GM12801 (cell line): ENCODE measurements around the gene GCNT3.

Source experiments
- CTCF ChIP-seq: IDR thresholded peaks from one replicate; pipeline ENCODE4 v1.5.1; 2011; ENCODE audit warnings: control low read depth; ENCODE audit not compliant: insufficient read length; ENCODE audit errors: extremely low read depth

GCNT3 gene

GRCh38 chr15:59654046-59654445, 42.5 kb downstream of the GCNT3 start:
- TF ChIP-seq CTCF = no peak

GRCh38 chr15:59656897-59657634, 45.5 kb downstream of the GCNT3 start, which contains the start of gene GTF2A2:
GTF2A2 (minus strand) TSS chr15:59657515; CDS start chr15:59652277, 5,238 bp downstream.
- no peak for TF ChIP-seq CTCF

DNA sequence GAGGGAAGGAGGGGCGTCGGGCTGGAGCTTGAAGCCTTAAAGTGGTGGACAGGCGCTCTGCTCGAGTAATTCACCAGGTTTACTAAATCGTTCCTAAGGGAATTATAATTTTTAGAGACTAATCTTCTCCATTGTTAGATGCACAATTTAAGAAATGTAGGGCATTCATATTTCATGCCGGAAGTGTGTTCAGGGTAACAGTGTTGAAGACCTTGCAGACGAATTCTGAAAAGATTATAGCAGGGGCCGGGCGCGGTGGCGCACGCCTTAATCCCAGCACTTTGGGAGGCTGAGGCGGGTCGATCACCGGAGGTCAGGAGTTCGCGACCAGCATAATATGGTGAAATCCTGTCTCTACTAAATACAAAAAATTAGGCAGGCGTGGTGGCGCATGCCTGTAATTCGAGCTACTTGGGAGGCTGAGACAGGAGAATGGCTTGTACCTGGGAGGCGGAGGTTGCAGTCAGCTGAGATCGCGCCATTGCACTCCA, 46.1 kb downstream of the GCNT3 start:
- no peak for TF ChIP-seq CTCF

GRCh38 chr15:59659366-59659765, 47.8 kb downstream of the GCNT3 start:
- no peak for TF ChIP-seq CTCF

DNA sequence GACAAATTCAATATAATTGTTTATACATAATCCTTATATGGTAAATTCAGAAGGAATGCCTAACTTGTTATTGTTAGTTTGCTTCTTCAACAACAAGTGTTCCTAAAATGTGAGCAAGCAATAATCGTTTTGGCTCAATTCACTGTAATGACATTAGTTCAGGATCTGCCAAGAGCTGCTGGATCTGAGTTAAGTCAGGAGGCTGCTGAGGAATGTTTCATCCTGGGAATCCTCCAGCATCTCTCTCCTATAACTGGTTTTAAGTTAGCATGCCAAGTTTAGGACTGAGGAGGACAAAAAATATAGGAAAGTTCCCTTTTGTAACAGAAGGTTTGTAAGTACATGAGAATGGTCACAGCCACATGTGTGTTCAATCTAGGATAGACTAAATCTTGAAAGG, 50.7 kb downstream of the GCNT3 start:
- TF ChIP-seq CTCF = no peak

DNA sequence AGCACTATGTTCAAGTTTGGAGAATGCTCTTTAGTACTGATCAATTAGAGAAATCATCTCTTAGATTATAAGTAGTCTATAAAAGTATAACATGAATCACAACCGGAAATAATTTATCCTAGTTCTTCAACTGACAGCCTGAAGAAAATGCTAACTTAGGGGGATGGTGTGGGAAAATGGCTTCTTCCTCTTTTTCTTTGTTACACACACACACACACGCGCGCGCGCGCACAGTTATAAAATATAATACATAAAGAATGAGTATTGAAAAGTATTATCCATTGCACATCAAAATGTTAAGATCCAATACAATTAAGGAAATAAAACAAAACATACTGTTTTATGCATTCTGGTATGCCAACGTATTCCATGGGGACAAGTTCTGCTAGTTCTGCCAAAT, 57.0 kb downstream of the GCNT3 start:
- no peak for TF ChIP-seq CTCF
